B cell (primary cell): ENCODE measurements around the gene DPYD.

Experiments used
- EZH2 ChIP-seq: IDR thresholded peaks from 2 replicates; pipeline ENCODE4 v1.6.1; 2012; ENCODE audit warnings: borderline replicate concordance, low read depth, mild to moderate bottlenecking, moderate library complexity, low read length; ENCODE audit not compliant: insufficient read depth, poor library complexity, severe bottlenecking
- TF ChIP-seq, protein P1 (sequence below): fragments of 200-600 bp; IDR thresholded peaks from one replicate; pipeline ENCODE4 v1.8.0; 2022; ENCODE audit warnings: antibody characterized with exemption, mild to moderate bottlenecking

DNA sequence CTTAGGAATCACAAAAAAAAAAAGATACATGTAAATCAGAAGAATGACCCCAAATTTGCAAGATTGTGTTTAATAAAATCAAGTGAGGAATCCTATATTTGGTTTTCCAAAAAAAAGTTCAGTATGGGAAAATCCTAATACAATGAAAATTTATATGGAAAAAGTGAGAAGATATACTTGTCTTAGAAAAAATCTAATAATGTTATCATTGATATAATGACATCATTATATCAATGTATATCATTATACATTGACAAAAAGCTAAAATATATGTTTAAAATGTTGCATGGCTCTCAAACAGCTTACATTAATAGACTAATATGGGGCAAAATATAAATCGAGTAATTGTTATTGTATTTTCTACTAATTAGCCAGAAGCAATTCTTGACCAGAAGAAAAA lies 37.0 kb downstream of the DPYD start:
- TF ChIP-seq, protein P1, sequence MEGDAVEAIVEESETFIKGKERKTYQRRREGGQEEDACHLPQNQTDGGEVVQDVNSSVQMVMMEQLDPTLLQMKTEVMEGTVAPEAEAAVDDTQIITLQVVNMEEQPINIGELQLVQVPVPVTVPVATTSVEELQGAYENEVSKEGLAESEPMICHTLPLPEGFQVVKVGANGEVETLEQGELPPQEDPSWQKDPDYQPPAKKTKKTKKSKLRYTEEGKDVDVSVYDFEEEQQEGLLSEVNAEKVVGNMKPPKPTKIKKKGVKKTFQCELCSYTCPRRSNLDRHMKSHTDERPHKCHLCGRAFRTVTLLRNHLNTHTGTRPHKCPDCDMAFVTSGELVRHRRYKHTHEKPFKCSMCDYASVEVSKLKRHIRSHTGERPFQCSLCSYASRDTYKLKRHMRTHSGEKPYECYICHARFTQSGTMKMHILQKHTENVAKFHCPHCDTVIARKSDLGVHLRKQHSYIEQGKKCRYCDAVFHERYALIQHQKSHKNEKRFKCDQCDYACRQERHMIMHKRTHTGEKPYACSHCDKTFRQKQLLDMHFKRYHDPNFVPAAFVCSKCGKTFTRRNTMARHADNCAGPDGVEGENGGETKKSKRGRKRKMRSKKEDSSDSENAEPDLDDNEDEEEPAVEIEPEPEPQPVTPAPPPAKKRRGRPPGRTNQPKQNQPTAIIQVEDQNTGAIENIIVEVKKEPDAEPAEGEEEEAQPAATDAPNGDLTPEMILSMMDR = no peak
- TF ChIP-seq EZH2 = no peak
